A549 treated with Mapracorat at 1 μM for 4 hours (cell line): Measurements from ENCODE around the gene MMP24OS. TPM values are rescaled to one million over a fixed set of nuclear protein-coding genes. Genes with fewer than 3 reads are reported as not detected.

Source experiments
- total RNA-seq: library from RNA; stranded (reverse); fragments of 200-300 nt; extraction: Qiagen RNA extraction; gene quantifications from 5 replicates; pipeline ENCODE4 v1.2.3, GENCODE V29; 2022

The MMP24OS gene
- total RNA-seq = 53.3 to 91.4 TPM (median 82.3 TPM) in 5 replicates

GRCh38 chr20:35277531-35278395, at the start of gene MMP24OS:
Gene MMP24OS, minus strand, starts transcription at chr20:35278122. Its CDS starts 193 bp downstream, at chr20:35277929.

DNA sequence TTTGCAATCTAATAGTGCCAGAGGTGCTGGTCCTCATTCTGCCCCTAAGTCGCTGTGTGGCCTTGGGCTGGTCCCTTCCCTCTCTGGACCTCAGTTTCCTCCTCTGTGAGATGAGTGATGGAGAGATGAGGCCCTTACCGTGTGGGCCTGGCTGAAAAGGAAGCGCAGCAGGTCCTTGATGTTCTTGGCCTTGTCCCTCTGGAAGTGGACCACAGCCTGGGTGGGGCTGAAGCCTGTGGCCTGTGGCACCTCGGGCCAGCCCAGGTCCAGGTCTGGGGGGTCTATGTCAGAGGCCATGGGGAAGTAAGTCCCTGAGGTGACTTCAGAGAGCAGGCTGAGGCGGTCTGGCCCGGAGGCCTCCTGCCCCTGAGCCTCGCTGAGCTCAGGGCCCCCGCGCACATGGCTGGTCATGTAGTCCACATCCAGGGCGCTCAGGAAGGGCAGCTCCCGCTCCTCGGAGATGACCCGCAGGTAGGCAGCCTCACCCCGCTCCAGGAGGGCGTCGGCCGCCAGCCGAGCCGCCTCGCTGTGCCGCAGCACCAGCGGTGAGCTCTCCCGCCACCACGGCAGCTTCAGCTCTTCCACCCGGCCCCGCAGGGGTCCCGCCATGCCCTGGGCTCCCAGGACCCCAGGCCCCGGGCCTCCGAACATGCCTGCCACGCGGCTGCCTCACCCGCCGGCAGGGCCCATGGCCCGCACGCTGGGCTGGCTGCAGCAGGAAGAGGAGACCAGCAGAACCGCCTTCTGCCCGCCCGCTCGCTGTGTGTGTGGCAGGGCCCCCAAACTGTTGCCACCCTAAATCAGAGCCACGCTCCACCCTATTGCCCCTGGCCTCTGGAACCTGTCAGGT, 14.0 kb upstream of the MMP24OS start, which contains the start of gene FAM83C:
Gene FAM83C, minus strand, starts transcription at position 772 of the 850 bp plus-strand sequence. Its CDS starts 121 bp downstream, at position 651.

DNA sequence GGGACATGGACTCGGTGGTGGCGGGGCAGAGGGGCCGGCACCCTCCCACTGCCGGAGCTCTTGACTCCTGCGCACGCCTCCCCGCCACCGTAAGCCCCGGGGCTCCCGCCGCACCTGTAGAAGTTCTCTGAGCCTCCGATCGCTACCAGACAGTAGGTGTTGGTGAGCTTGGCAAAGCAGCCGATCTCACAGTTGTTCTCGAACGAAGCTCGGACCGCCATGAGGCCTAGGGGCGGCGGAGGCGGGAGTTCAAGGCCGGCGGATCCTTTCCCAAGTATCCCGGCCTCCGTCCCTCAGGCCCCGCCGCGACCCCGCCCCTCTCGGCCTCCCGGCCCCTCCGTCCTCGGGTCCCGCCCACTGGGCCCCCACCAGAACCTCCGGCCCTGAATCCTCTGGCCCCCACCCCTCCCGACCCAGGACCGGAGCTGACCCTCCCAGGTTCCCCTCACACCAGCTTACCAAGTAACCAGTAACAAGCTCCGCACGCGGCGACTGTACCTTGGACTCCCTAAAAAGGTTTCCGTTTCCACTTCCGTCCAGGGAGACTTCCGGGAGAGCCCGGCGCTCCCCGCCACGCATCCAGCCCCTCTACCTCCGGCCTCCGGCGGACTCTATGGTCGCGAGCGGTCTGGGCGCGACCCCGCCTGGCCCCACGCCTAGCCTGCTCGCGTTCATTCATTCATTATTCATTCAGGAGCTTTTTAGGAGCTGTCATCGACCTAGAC, 6.5 kb upstream of the MMP24OS start, which contains the start of gene EIF6:
Gene EIF6, minus strand, starts transcription at position 506 of the 725 bp plus-strand sequence. Its CDS starts 285 bp downstream, at position 221.

Other genes with a start within 250 kb of the MMP24OS start
- 50.6 to 63.3 TPM (median 59.3 TPM) in 5 replicates for gene TRPC4AP, start 185.3 kb downstream of the MMP24OS start, total RNA-seq
- 49.7 to 55.3 TPM (median 54.3 TPM) in 5 replicates for gene EDEM2, start 130.8 kb downstream of the MMP24OS start, total RNA-seq
- gene PROCR, start 106.0 kb downstream of the MMP24OS start, total RNA-seq = 104 to 149 TPM (median 141 TPM) in 5 replicates
- 22.6 to 29.3 TPM (median 29.1 TPM) in 5 replicates for gene MMP24, start 51.4 kb downstream of the MMP24OS start, total RNA-seq
- gene EIF6, start 6.7 kb upstream of the MMP24OS start, total RNA-seq = 385 to 449 TPM (median 415 TPM) in 5 replicates
- 0.05 to 0.12 TPM (median 0.07 TPM) in 5 replicates for gene FAM83C, start 14.3 kb upstream of the MMP24OS start, total RNA-seq
- gene UQCC1, start 133.9 kb upstream of the MMP24OS start, total RNA-seq = 28.6 to 34.3 TPM (median 30.3 TPM) in 5 replicates
- not detected in 5 replicates for gene GDF5, start 160.1 kb upstream of the MMP24OS start, total RNA-seq
- 18.4 to 31.4 TPM (median 27.1 TPM) in 5 replicates for gene CEP250, start 177.5 kb upstream of the MMP24OS start, total RNA-seq